SK-N-SH (cell line): ENCODE results near the gene SYNJ1.

Experiments
- EP300 ChIP-seq, 2 experiments: IDR thresholded peaks; 2 replicates each; pipeline versions ENCODE4 v1.4.0 to v1.6.1; 2012; ENCODE audit warnings: borderline replicate concordance in 1 of 2, low read depth in 1 of 2, low read length in 1 of 2
- SIN3A ChIP-seq: IDR thresholded peaks from 2 replicates; pipeline ENCODE4 v1.6.1; 2012; ENCODE audit warnings: low read depth, mild to moderate bottlenecking, low read length, moderate library complexity, borderline replicate concordance
- SMC3 ChIP-seq: IDR thresholded peaks from 2 replicates; pipeline ENCODE4 v1.6.1; 2012; ENCODE audit warnings: low read depth, low read length, improper control_type of control experiment
- TF ChIP-seq, protein P1 (sequence below): fragments of 200-600 bp; sonication (generic); IDR thresholded peaks from 2 replicates; pipeline ENCODE4 v1.6.1; 2017; ENCODE audit warnings: antibody characterized with exemption, mild to moderate bottlenecking, moderate library complexity

DNA sequence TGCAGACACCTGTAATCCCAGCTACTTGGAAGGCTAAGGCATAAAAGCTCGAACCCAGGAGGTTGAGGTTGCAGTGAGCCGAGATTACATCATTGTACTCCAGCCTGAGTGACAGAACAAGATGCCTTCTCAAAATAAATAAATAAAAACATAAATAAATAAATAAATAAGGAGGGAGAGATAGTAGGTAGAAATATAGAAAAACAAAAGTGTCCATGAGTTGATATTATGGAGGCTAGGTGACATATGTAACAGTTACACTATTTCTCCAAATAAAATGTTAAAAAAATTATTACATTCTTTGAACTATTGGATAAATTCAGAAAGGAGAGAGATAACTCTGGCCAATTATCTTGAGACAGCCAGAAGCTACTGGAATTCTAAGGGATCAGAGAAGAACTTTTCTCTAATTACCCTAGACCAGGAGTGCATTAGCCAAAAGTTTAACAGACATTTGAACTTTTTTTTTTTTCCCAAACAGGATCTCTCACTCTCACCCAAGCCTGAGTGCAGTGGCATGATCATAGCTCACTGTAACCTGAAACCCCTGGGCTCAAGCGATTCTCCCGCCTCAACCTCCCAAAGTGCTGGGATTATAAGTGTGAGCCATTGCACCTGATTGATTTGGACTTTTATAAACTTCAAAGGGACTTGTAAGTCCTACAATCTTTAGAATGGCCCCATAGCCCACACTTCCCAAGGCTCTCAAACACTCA is 17.6 kb downstream of the SYNJ1 start:
- TF ChIP-seq SMC3: no peak
- no peak for TF ChIP-seq SIN3A
- TF ChIP-seq EP300 (IDR thresholded peaks at IDR 0.05; ENCODE audit: borderline replicate concordance in 1 of 2, low read depth in 1 of 2, low read length in 1 of 2): no peak
- TF ChIP-seq, protein P1, sequence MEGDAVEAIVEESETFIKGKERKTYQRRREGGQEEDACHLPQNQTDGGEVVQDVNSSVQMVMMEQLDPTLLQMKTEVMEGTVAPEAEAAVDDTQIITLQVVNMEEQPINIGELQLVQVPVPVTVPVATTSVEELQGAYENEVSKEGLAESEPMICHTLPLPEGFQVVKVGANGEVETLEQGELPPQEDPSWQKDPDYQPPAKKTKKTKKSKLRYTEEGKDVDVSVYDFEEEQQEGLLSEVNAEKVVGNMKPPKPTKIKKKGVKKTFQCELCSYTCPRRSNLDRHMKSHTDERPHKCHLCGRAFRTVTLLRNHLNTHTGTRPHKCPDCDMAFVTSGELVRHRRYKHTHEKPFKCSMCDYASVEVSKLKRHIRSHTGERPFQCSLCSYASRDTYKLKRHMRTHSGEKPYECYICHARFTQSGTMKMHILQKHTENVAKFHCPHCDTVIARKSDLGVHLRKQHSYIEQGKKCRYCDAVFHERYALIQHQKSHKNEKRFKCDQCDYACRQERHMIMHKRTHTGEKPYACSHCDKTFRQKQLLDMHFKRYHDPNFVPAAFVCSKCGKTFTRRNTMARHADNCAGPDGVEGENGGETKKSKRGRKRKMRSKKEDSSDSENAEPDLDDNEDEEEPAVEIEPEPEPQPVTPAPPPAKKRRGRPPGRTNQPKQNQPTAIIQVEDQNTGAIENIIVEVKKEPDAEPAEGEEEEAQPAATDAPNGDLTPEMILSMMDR: no peak
